ENCODE data around the gene UBE2G2.

Gene UBE2G2

GRCh38 chr21:44771896-44772525 is 29.6 kb downstream of the UBE2G2 start:
- ATAC-seq = no peak
- TF ChIP-seq BACH2 (CRISPR knock-in tag; IDR thresholded peaks at IDR 0.05; ENCODE audit: borderline replicate concordance) (no peak), TSHZ2 (CRISPR knock-in tag; IDR thresholded peaks at IDR 0.05) (no peak), ZNF565 (CRISPR knock-in tag; conservative IDR thresholded peaks at IDR 0.05; ENCODE audit: low read depth) (no peak), ARNTL (CRISPR knock-in tag; IDR thresholded peaks at IDR 0.05; ENCODE audit: borderline replicate concordance, low read depth) (no peak), GLIS3 (CRISPR knock-in tag; IDR thresholded peaks at IDR 0.05) (no peak), TOX (CRISPR knock-in tag; IDR thresholded peaks at IDR 0.05; ENCODE audit: borderline replicate concordance) (no peak), SNAI2 (CRISPR knock-in tag; IDR thresholded peaks at IDR 0.05) (no peak), CREB5 (CRISPR knock-in tag; IDR thresholded peaks at IDR 0.05; ENCODE audit: low read depth) (no peak), CSDC2 (CRISPR knock-in tag; IDR thresholded peaks at IDR 0.05) (no peak), RARB (CRISPR knock-in tag; IDR thresholded peaks at IDR 0.05) (no peak), OSR1 (CRISPR knock-in tag; IDR thresholded peaks at IDR 0.05) (no peak), ZFP3 (CRISPR knock-in tag; IDR thresholded peaks at IDR 0.05) (no peak), ZNF70 (CRISPR knock-in tag; IDR thresholded peaks at IDR 0.05) (no peak), POU6F1 (CRISPR knock-in tag; IDR thresholded peaks at IDR 0.05; ENCODE audit: borderline replicate concordance, low read depth) (no peak)

GRCh38 chr21:44767834-44768831 is 33.5 kb downstream of the UBE2G2 start:
- no peak for TF ChIP-seq ZC3H10 (CRISPR knock-in tag; IDR thresholded peaks at IDR 0.05)
- ATAC-seq = no peak

- no peak; the same call in 2 of the 3 replicates for ATAC-seq
- TF ChIP-seq ZNF70 (CRISPR knock-in tag; IDR thresholded peaks at IDR 0.05) (no peak), SNAI2 (CRISPR knock-in tag; IDR thresholded peaks at IDR 0.05) (no peak), CREB5 (CRISPR knock-in tag; IDR thresholded peaks at IDR 0.05; ENCODE audit: low read depth) (no peak), ZFP30 (CRISPR knock-in tag; IDR thresholded peaks at IDR 0.05) (no peak), GLIS3 (CRISPR knock-in tag; IDR thresholded peaks at IDR 0.05) (no peak), CSRNP3 (CRISPR knock-in tag; IDR thresholded peaks at IDR 0.05) (no peak), BACH2 (CRISPR knock-in tag; IDR thresholded peaks at IDR 0.05; ENCODE audit: borderline replicate concordance) (no peak), ISL1 (CRISPR knock-in tag; IDR thresholded peaks at IDR 0.05) (no peak), POU6F1 (CRISPR knock-in tag; IDR thresholded peaks at IDR 0.05; ENCODE audit: borderline replicate concordance, low read depth) (no peak), ARNTL (CRISPR knock-in tag; IDR thresholded peaks at IDR 0.05; ENCODE audit: borderline replicate concordance, low read depth) (no peak), PATZ1 (CRISPR knock-in tag; IDR thresholded peaks at IDR 0.05; ENCODE audit: borderline replicate concordance) (no peak), PPARA (CRISPR knock-in tag; IDR thresholded peaks at IDR 0.05; ENCODE audit: borderline replicate concordance) (no peak)
These were observed 34.7 kb downstream of the UBE2G2 start for GRCh38 chr21:44766818-44767354.

All from SK-N-SH treated with all-trans-retinoic acid at 6 μM for 48 hours (cell line).